Parathyroid adenoma (tissue), 2 donors: Measurements from ENCODE around the gene EGFLAM.

ENCODE experiments used
- H2AFZ ChIP-seq: fragments of 300-600 bp; sonication (generic); one replicate; pipeline ENCODE4 v1.7.0; 2017; ENCODE audit warnings: antibody characterized with exemption, mild to moderate bottlenecking
- H3K27ac ChIP-seq: fragments of 300-600 bp; sonication (generic); one replicate; pipeline ENCODE4 v1.7.0; 2017
- H3K27me3 ChIP-seq: fragments of 300-600 bp; sonication (generic); one replicate; pipeline ENCODE4 v1.7.0; 2017; ENCODE audit warnings: low read length; ENCODE audit not compliant: control insufficient read depth, insufficient read depth
- H3K36me3 ChIP-seq: fragments of 300-600 bp; sonication (generic); one replicate; pipeline ENCODE4 v1.7.0; 2017; ENCODE audit warnings: low read length; ENCODE audit not compliant: control insufficient read depth, insufficient read depth
- H3K4me1 ChIP-seq: fragments of 300-600 bp; sonication (generic); one replicate; pipeline ENCODE4 v1.7.0; 2017; ENCODE audit warnings: control low read depth
- H3K4me2 ChIP-seq: fragments of 300-600 bp; sonication (generic); one replicate; pipeline ENCODE4 v1.7.0; 2017; ENCODE audit warnings: low read length
- H3K4me3 ChIP-seq: fragments of 300-600 bp; sonication (generic); one replicate; pipeline ENCODE4 v1.7.0; 2017; ENCODE audit warnings: low read depth, low read length
- H3K79me2 ChIP-seq: fragments of 300-600 bp; sonication (generic); one replicate; pipeline ENCODE4 v1.7.0; 2017; ENCODE audit warnings: control low read depth
- H3K9ac ChIP-seq: fragments of 300-600 bp; sonication (generic); one replicate; pipeline ENCODE4 v1.7.0; 2017; ENCODE audit warnings: mild to moderate bottlenecking
- H3K9me3 ChIP-seq: fragments of 300-600 bp; sonication (generic); one replicate; pipeline ENCODE4 v1.7.0; 2017; ENCODE audit warnings: low read length; ENCODE audit not compliant: control insufficient read depth
- TF ChIP-seq, protein P1 (sequence below): fragments of 300-600 bp; sonication (generic); IDR thresholded peaks from one replicate; pipeline ENCODE4 v1.7.0; 2017; ENCODE audit warnings: antibody characterized with exemption, mild to moderate bottlenecking
- donor health status: primary hyperparathyroidism.

EGFLAM gene

DNA sequence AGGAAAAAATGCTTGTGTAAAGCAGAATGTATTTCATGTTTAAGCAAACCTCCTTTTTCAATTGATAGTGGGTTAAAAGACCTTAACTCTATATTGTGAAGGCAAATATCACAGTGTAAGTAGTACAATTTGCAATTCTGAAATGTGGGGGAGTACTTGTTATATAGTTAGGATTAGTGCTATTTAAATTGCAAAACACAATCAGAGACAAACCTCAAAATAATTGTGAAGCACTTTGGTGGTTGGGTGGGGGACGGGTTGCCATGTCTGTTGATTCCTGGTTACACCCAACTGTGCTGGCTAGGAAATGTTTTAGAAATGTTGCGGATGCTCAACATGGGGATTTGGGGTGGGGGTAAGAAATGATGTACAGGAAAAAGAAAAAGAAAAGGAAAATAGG lies 37.4 kb downstream of the EGFLAM start:
- no peaks in the 10 kb centered on the region for H3K9me3 ChIP-seq
- no peak overlapping the region for H3K4me3 ChIP-seq
- H2AFZ ChIP-seq, result no peak overlapping the region
- TF ChIP-seq, protein P1, sequence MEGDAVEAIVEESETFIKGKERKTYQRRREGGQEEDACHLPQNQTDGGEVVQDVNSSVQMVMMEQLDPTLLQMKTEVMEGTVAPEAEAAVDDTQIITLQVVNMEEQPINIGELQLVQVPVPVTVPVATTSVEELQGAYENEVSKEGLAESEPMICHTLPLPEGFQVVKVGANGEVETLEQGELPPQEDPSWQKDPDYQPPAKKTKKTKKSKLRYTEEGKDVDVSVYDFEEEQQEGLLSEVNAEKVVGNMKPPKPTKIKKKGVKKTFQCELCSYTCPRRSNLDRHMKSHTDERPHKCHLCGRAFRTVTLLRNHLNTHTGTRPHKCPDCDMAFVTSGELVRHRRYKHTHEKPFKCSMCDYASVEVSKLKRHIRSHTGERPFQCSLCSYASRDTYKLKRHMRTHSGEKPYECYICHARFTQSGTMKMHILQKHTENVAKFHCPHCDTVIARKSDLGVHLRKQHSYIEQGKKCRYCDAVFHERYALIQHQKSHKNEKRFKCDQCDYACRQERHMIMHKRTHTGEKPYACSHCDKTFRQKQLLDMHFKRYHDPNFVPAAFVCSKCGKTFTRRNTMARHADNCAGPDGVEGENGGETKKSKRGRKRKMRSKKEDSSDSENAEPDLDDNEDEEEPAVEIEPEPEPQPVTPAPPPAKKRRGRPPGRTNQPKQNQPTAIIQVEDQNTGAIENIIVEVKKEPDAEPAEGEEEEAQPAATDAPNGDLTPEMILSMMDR, result no peak
- H3K79me2 ChIP-seq, result no peaks in the 10 kb centered on the region
- no peaks in the 10 kb centered on the region for H3K4me1 ChIP-seq
- H3K27me3 ChIP-seq, result no peaks in the 10 kb centered on the region
- H3K27ac ChIP-seq, result no peak overlapping the region
- no peak overlapping the region for H3K4me2 ChIP-seq
- no peaks in the 10 kb centered on the region for H3K36me3 ChIP-seq
- no peak overlapping the region for H3K9ac ChIP-seq

DNA sequence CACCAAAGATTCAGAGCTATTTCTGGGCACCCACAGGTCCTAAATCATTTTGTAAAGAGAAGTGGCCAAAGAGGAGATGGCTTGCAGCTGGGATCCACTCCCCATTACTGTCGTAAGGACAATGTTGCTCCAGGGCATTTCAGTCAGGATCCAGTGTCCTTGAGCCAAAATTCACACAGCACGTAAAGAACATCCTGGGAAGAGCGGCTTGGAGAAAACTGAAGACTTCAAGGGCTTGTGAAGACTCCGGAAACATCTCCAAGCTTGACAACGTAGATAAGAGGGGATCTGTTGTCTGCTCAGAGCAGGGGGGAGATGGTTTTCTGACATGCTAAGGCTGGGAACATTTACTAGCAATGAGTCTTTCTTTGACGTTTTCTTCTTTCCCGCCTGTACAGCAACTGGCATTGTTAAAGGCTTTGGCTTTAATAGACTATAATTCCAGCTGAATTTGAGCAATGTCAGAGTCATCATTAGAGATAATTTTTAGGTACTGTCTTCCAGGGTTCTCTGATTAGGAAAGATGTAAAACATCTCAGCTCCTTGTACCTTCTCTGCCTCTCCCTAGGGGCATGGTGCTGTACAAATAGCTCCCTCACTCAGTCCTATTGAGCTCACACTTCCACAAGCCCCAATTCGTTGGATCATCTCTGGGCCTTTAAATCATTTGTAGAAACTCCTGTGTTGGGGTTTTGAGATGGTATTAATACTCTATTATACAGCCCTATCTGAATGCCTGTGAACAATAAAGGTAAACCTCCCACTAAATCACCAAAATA lies 39.7 kb downstream of the EGFLAM start:
- Histone ChIP-seq H3K9me3 (no peaks in the 10 kb centered on the region), H3K4me3 (no peak overlapping the region), H3K4me2 (no peak overlapping the region), H3K4me1 (no peaks in the 10 kb centered on the region), H3K27ac (no peak overlapping the region), H3K9ac (no peak overlapping the region), H3K79me2 (no peaks in the 10 kb centered on the region), H2AFZ (no peak overlapping the region), H3K36me3 (no peaks in the 10 kb centered on the region), H3K27me3 (no peaks in the 10 kb centered on the region)
- TF ChIP-seq, protein P1, result no peak

DNA sequence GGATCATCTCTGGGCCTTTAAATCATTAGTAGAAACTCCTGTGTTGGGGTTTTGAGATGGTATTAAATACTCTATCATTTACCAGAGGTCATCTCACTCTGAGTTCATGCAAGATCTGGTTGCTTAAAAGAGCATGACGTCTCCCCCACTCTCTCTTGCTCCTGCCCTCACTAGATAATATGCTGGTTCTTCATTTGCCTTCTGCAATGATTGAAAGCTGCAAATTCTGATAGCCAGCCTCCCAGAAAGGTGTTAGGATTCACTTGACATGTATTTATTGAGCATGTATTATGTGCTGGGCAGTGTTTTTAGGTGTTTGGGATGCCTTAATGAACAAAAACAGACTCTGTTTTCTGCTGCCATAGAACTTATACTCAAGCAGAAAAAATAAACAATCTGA lies 41.2 kb downstream of the EGFLAM start:
- no peak overlapping the region for H2AFZ ChIP-seq
- TF ChIP-seq, protein P1, result no peak
- no peak overlapping the region for H3K27ac ChIP-seq
- H3K4me3 ChIP-seq, result no peak overlapping the region
- no peaks in the 10 kb centered on the region for H3K4me1 ChIP-seq
- no peaks in the 10 kb centered on the region for H3K27me3 ChIP-seq
- no peaks in the 10 kb centered on the region for H3K9me3 ChIP-seq
- H3K36me3 ChIP-seq, result no peaks in the 10 kb centered on the region
- H3K79me2 ChIP-seq, result no peaks in the 10 kb centered on the region
- no peak overlapping the region for H3K9ac ChIP-seq
- no peak overlapping the region for H3K4me2 ChIP-seq

DNA sequence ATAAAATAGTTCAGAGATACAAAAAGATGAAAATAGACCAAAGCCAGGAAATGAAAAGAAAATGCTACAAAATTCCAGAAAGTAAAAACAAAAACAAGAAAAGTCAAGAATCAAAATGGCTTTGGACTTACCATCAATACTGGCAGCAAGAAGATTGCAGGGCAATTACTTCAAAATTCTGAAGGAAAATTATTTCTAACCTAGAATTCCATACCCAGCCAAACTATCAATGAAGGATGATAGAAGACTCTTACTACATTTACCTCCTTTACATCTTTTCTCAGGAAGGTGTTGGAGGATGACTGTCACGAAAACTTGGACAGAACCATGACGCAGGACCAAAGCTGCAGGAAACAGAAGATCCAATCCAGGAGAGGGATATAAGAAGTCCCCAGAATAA lies 46.8 kb downstream of the EGFLAM start:
- Histone ChIP-seq H3K4me1 (no peaks in the 10 kb centered on the region), H3K79me2 (no peaks in the 10 kb centered on the region), H2AFZ (no peak overlapping the region), H3K27me3 (no peaks in the 10 kb centered on the region), H3K27ac (no peak overlapping the region), H3K9ac (no peak overlapping the region), H3K4me2 (no peak overlapping the region), H3K36me3 (no peaks in the 10 kb centered on the region), H3K4me3 (no peak overlapping the region), H3K9me3 (no peaks in the 10 kb centered on the region)
- TF ChIP-seq, protein P1, result no peak

DNA sequence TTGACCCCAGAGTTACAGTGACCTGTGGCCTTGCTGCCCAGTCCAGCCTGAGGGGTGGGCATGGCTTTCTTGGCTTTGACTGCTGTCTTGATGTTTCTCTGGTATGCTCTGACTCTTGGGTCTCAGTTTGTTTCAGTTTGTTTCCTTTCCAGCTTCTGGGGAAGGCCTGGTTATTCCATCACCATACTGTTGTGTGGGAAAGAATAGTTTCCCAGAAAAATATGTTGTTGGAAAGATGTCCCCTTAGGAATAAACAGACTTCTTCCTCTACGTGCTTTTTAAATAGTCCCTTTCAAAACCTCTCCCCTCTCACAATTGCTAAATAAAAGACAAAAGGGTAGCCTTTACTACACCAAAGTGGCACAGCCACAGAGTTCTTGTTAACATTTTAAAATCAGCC lies 49.5 kb downstream of the EGFLAM start:
- TF ChIP-seq, protein P1, result no peak
- H3K4me1 ChIP-seq, result no peaks in the 10 kb centered on the region
- H3K79me2 ChIP-seq, result no peaks in the 10 kb centered on the region
- H3K27me3 ChIP-seq, result no peaks in the 10 kb centered on the region
- H3K36me3 ChIP-seq, result no peaks in the 10 kb centered on the region
- H3K9me3 ChIP-seq, result no peaks in the 10 kb centered on the region
- H3K27ac ChIP-seq, result no peak overlapping the region
- H3K9ac ChIP-seq, result no peak overlapping the region
- H3K4me2 ChIP-seq, result no peak overlapping the region
- no peak overlapping the region for H3K4me3 ChIP-seq
- no peak overlapping the region for H2AFZ ChIP-seq
